Breast epithelium (tissue), 4 donors: Measurements from ENCODE around the gene PIN1. TPM values are rescaled to one million over a fixed set of nuclear protein-coding genes. Genes with fewer than 3 reads are reported as not detected.

Experiments
- DNase-seq, 2 donors: peaks; one replicate each; pipeline ENCODE4 v3.0.0-alpha.2; 2019; ENCODE audit warnings: low spot score in 2 of 2
- H3K27ac ChIP-seq, 2 donors: fragments of 200-600 bp; sonication (generic) in 1 of 2; one replicate each; pipeline ENCODE4 v1.5.1; 2016 to 2019; ENCODE audit warnings: mild to moderate bottlenecking in 1 of 2
- H3K27me3 ChIP-seq, 2 donors: fragments of 200-600 bp; sonication (generic) in 1 of 2; one replicate each; pipeline versions ENCODE4 v1.5.1 to v1.6.0; 2017 to 2019; ENCODE audit warnings: control low read depth in 1 of 2, mild to moderate bottlenecking in 1 of 2
- H3K36me3 ChIP-seq: fragments of 200-600 bp; one replicate; pipeline ENCODE4 v1.5.1; 2019
- H3K4me1 ChIP-seq, 2 donors: fragments of 200-600 bp; sonication (generic); one replicate each; pipeline ENCODE4 v1.5.1; 2016 to 2019; ENCODE audit warnings: control low read depth in 1 of 2
- H3K4me3 ChIP-seq, 3 donors: fragments of 200-600 bp; sonication (generic); 1 replicate in 2 of 3; 2 replicates in 1 of 3; pipeline ENCODE4 v1.5.1; 2016 to 2019; ENCODE audit warnings: mild to moderate bottlenecking in 3 of 3, moderate library complexity in 2 of 3
- H3K9me3 ChIP-seq, 2 donors: fragments of 200-600 bp; sonication (generic) in 1 of 2; one replicate each; pipeline ENCODE4 v1.5.1; 2016 to 2019; ENCODE audit warnings: control low read depth in 1 of 2
- POLR2A ChIP-seq: fragments of 450-650 bp; IDR thresholded peaks from one replicate; pipeline ENCODE4 v1.6.1; 2016; ENCODE audit warnings: antibody characterized with exemption, mild to moderate bottlenecking, moderate library complexity
- POLR2AphosphoS5 ChIP-seq, 3 donors: sonication (generic); formaldehyde crosslinking; IDR thresholded peaks; one replicate each; pipeline ENCODE4 v1.6.1; 2017; ENCODE audit warnings: antibody characterized with exemption in 3 of 3
- intact Hi-C: fragments of 100-400 bp; cut with DNase I; formaldehyde crosslinking; loops from one replicate; pipeline ENCODE4 v1.15.1; 2023; ENCODE audit warnings: low total_unique reads
- total RNA-seq, 3 donors: library from RNA; depleted of rRNA; stranded (reverse); fragments of >200 nt; gene quantifications; one replicate each; pipeline ENCODE4 v1.1.0, GENCODE V29; 2016
- TF ChIP-seq, protein P1 (sequence below), 3 donors: fragments of 450-650 bp; IDR thresholded peaks; one replicate each; pipeline ENCODE4 v1.5.1; 2016 to 2017; ENCODE audit warnings: antibody characterized with exemption in 3 of 3, mild to moderate bottlenecking in 3 of 3, moderate library complexity in 3 of 3

PIN1 gene
- total RNA-seq, 3 donors from 2014 or later = 71.3 to 114 (median 73.4) TPM

DNA sequence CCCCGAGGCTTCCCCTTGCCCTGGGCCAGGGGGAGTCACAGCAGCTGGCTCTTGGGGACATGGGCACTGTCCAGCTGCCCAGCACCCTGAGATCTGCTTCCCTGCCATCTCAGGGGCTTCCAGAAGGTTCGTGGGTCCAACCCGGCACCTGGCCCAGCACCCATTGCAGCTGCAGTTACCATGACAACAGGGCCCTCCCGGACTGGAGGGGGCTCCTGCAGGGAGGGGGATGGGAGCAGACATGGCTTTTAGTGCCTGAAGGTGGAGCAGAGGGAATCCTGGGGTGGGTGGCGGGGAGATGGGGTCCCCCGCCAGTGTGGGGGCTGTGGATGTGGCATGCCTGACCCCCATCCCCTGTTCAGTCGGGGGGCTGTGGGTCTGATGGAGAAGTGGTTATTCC is 14.7 kb downstream of the PIN1 start:
- Histone ChIP-seq H3K9me3 (no peaks in the 10 kb centered on the region), H3K27ac (no peak overlapping the region), H3K27me3 (no peaks in the 10 kb centered on the region), H3K36me3 (no peaks in the 10 kb centered on the region), H3K4me1 (no peaks in the 10 kb centered on the region), H3K4me3 (no peak overlapping the region)
- intact Hi-C loops = no loop called here
- DNase-seq = no peak
- TF ChIP-seq, protein P1, sequence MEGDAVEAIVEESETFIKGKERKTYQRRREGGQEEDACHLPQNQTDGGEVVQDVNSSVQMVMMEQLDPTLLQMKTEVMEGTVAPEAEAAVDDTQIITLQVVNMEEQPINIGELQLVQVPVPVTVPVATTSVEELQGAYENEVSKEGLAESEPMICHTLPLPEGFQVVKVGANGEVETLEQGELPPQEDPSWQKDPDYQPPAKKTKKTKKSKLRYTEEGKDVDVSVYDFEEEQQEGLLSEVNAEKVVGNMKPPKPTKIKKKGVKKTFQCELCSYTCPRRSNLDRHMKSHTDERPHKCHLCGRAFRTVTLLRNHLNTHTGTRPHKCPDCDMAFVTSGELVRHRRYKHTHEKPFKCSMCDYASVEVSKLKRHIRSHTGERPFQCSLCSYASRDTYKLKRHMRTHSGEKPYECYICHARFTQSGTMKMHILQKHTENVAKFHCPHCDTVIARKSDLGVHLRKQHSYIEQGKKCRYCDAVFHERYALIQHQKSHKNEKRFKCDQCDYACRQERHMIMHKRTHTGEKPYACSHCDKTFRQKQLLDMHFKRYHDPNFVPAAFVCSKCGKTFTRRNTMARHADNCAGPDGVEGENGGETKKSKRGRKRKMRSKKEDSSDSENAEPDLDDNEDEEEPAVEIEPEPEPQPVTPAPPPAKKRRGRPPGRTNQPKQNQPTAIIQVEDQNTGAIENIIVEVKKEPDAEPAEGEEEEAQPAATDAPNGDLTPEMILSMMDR (IDR thresholded peaks at IDR 0.05) = no peak
- TF ChIP-seq POLR2AphosphoS5 (IDR thresholded peaks at IDR 0.05) (no peak), POLR2A (no peak)

DNA sequence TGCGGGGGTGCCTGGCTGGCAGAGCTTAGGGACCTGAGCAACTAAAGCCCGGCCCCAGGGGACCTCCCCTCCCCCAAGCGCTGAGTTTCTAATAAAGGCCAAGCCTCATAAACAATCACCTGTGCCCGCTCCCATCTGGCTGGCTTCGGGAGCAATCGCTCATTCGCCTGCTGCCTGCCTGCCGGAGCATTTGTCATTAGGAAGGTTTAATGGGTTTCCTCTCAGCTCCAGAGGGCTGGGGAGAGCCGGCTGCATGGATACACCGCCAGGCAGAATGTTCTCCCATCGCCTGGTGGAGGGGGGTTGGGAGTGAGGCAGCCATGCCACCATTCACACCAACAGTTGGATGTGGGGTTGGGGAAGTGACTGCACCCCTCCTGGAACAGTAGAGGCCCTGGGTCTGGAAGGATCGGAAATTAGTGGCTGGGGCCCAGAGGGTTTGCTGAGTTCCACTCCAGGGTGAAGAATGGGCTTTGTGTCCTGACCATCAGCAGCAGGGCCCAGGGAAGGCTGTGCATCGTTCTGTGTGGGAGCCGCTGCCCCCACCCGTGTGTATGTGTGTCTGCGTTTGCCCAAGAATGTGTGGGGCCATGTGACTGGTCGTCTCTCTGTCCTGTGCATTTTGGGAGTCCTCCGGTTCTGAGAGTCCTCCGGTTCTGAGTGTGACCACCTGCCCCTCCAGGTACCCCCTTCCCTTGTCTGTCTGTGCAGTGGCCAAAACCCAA is 15.3 kb downstream of the PIN1 start:
- DNase-seq = no peak
- Histone ChIP-seq H3K36me3 (no peaks in the 10 kb centered on the region), H3K4me3 (no peak overlapping the region), H3K27ac (no peak overlapping the region), H3K9me3 (no peaks in the 10 kb centered on the region), H3K4me1 (no peaks in the 10 kb centered on the region), H3K27me3 (no peaks in the 10 kb centered on the region)
- intact Hi-C loops = no loop called here
- TF ChIP-seq POLR2AphosphoS5 (IDR thresholded peaks at IDR 0.05) = no peak
- no peak for TF ChIP-seq POLR2A
- TF ChIP-seq, protein P1 (IDR thresholded peaks at IDR 0.05) = no peak

DNA sequence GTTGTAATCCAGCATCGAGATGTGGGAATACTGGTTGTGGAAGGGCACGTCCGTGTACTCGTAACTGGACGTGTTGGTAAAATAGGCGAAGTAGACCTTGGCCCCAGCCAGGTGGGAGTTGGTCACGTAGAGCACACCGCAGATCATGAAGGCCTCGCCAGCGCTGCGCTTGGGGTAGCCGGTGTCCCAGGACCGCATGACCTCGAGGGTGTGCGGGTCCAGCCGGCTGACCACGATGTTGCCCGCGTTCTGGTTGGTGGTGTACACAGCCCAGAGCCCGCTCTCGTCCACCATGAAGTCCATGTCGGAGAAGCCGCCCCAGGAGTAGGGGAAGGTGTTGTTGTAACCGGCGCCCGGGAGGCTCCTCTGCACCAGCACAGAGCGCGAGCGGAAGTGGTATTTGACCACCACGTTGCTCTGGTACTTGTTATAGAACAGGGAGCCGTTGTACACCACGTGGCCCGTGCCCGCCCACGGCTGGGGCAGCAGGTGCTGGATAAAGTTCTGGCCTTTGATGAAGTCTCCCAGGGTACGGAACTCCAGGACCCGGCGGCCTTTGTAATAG is 19.2 kb downstream of the PIN1 start:
- no peak for TF ChIP-seq POLR2A
- TF ChIP-seq, protein P1 (IDR thresholded peaks at IDR 0.05) = no peak
- no peak for TF ChIP-seq POLR2AphosphoS5 (IDR thresholded peaks at IDR 0.05)
- Histone ChIP-seq H3K36me3 (no peaks in the 10 kb centered on the region), H3K27me3 (no peaks in the 10 kb centered on the region), H3K27ac (no peak overlapping the region), H3K4me3 (no peak overlapping the region), H3K9me3 (no peaks in the 10 kb centered on the region), H3K4me1 (no peaks in the 10 kb centered on the region)
- intact Hi-C loops = no loop called here
- no peak for DNase-seq

DNA sequence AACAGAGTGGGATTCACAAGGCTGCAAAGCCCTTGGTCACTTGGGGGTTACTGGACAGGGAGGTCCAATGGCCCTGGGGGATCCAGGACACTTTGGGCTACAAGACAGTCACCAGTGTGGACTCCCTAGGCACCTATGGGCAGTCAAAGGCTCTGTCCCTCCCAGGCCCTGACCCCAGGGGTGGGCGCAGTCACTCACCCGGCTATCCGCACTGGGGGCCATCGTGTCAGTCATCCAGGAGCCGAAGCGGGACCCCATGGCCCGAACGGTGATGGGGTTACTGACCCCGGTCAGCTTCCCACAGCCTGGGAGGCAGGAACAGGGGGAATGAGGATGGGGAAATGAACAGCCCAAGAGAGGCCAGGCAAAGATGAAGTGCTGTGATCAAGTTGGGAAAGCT is 21.5 kb downstream of the PIN1 start:
- DNase-seq = no peak
- no peaks in the 10 kb centered on the region for H3K27me3 ChIP-seq
- no peak overlapping the region for H3K27ac ChIP-seq
- no peak overlapping the region for H3K4me3 ChIP-seq
- H3K4me1 ChIP-seq = no peaks in the 10 kb centered on the region
- TF ChIP-seq, protein P1 (IDR thresholded peaks at IDR 0.05) = no peak
- TF ChIP-seq POLR2A (no peak), POLR2AphosphoS5 (IDR thresholded peaks at IDR 0.05) (no peak)
- H3K36me3 ChIP-seq = no peaks in the 10 kb centered on the region
- H3K9me3 ChIP-seq = no peaks in the 10 kb centered on the region
- intact Hi-C loops = no loop called here

DNA sequence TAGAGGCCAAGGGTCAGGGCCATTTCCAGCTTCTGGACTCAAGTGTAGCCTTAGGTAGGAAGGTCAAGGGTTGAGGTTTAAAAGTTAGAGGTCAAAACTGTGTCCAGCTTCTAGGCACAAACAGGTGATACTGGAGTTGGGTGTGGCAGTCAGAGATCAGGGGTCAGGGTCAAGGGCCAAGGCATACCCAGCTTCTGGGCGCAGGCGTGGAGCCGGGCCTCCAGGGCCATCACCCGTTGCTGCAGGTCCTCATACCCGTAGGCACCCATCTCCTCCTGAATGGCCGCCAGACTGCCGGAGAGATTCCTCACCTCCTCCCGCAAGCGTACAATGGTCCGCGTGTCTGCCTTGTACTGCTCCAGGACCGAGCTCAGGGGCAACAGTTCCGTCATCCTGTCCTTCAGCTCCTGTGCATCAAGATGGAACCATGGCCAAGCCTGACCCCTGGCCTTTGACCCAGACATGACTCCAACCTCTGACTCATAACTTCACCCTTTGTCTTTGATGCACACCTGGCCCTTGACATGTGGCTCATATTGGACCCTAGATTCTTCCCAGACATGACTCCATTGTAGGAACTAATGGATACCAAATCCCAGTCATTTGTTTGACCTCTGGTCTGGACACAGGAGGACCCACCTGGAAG is 22.1 kb downstream of the PIN1 start:
- no peak overlapping the region for H3K27ac ChIP-seq
- H3K4me1 ChIP-seq = no peaks in the 10 kb centered on the region
- no peak for DNase-seq
- H3K9me3 ChIP-seq = no peaks in the 10 kb centered on the region
- TF ChIP-seq POLR2A (no peak), POLR2AphosphoS5 (IDR thresholded peaks at IDR 0.05) (no peak)
- TF ChIP-seq, protein P1 (IDR thresholded peaks at IDR 0.05) = no peak
- no peaks in the 10 kb centered on the region for H3K36me3 ChIP-seq
- intact Hi-C loops = no loop called here
- no peak overlapping the region for H3K4me3 ChIP-seq
- no peaks in the 10 kb centered on the region for H3K27me3 ChIP-seq
